Measurements from ENCODE around the gene ALKBH3.

ALKBH3 gene

GRCh38 chr11:43927070-43927469, 46.4 kb downstream of the ALKBH3 start:
- H3K4me3 ChIP-seq (ENCODE audit: low read depth, low read length), result no peak overlapping the region
- no peak for DNase-seq (ENCODE audit: low read depth, low spot score)
- TF ChIP-seq, protein P1, sequence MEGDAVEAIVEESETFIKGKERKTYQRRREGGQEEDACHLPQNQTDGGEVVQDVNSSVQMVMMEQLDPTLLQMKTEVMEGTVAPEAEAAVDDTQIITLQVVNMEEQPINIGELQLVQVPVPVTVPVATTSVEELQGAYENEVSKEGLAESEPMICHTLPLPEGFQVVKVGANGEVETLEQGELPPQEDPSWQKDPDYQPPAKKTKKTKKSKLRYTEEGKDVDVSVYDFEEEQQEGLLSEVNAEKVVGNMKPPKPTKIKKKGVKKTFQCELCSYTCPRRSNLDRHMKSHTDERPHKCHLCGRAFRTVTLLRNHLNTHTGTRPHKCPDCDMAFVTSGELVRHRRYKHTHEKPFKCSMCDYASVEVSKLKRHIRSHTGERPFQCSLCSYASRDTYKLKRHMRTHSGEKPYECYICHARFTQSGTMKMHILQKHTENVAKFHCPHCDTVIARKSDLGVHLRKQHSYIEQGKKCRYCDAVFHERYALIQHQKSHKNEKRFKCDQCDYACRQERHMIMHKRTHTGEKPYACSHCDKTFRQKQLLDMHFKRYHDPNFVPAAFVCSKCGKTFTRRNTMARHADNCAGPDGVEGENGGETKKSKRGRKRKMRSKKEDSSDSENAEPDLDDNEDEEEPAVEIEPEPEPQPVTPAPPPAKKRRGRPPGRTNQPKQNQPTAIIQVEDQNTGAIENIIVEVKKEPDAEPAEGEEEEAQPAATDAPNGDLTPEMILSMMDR (IDR thresholded peaks at IDR 0.05; ENCODE audit: low read depth, low read length), result no peak
- in situ Hi-C loops (cut with HindIII; ENCODE audit: low sequenced_read_pairs), result no loop called here

GRCh38 chr11:43927925-43928707, 47.5 kb downstream of the ALKBH3 start:
- TF ChIP-seq, protein P1 (IDR thresholded peaks at IDR 0.05; ENCODE audit: low read depth, low read length), result no peak
- in situ Hi-C loops (cut with HindIII; ENCODE audit: low sequenced_read_pairs), result no loop called here
- no peak overlapping the region for H3K4me3 ChIP-seq (ENCODE audit: low read depth, low read length)
- DNase-seq (ENCODE audit: low read depth, low spot score), result no peak

DNA sequence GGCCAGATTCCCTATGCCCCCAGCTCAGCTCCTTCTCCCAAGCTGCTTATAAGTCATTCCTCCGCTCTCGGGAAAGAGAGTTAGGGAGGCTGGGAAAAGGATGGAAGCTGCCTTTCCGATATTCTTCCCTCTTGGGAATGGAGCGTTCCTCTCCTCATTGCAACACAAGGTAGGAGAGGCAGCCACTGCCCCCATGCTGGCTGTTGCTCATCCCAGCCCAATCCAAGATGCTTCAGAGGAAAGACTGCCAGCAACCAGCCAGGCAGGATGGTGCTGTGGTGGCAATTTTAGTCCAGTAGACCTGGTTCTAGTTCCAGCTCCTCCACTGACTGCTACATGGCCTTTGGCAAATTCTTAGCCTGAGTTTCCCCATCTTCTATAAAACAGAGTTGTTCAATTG, 48.1 kb downstream of the ALKBH3 start:
- in situ Hi-C loops (cut with HindIII; ENCODE audit: low sequenced_read_pairs), result no loop called here
- TF ChIP-seq, protein P1 (IDR thresholded peaks at IDR 0.05; ENCODE audit: low read depth, low read length), result no peak
- H3K4me3 ChIP-seq (ENCODE audit: low read depth, low read length), result no peak overlapping the region
- DNase-seq (ENCODE audit: low read depth, low spot score), result no peak

DNA sequence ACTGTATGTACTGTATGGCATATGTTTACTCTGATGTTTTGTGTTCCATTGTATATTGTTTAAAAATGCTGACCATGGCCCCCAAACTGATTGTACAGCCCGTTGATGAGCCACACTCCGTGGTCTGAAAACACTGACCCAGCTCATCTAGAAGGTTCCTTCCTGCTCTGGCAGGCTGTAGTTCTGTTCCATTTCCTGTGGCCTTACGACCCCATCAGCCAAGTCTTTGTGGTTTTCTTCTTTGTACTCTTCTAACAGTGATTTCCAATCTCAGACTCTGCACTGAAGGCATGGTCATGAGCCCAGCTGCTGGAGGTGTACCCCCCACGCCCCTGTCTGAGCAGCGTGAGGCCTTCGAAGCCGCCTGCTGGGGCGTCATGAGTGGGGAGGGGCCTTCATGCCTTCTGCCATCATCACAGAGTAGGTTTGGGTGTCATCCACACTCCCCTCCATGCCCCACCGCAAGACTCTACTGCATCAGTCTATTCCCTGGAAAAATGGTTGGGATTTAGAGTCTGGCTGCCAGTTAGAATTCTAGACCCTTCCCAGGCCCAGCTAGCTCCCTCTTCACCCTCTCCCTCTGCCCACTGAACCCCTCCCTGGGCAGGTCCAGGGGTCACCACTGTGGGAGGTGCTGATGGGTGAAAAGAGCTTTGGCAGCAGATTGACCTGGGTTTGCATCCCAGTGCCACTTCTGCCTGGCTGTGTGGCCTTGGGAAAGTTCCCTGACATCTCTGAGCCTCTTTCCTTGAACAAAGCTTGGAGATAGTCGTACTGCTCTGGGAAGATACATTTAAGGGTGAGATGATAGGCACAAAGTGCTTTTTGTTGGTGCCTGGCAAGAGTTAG, 50.5 kb downstream of the ALKBH3 start:
- in situ Hi-C loops (cut with HindIII; ENCODE audit: low sequenced_read_pairs), result no loop called here
- TF ChIP-seq, protein P1 (IDR thresholded peaks at IDR 0.05; ENCODE audit: low read depth, low read length), result no peak
- no peak overlapping the region for H3K4me3 ChIP-seq (ENCODE audit: low read depth, low read length)
- peak; percentile 62 for DNase-seq (ENCODE audit: low read depth, low spot score)

GRCh38 chr11:43931717-43932039, 51.0 kb downstream of the ALKBH3 start:
- TF ChIP-seq, protein P1 (IDR thresholded peaks at IDR 0.05; ENCODE audit: low read depth, low read length), result no peak
- in situ Hi-C loops (cut with HindIII; ENCODE audit: low sequenced_read_pairs), result no loop called here
- H3K4me3 ChIP-seq (ENCODE audit: low read depth, low read length), result no peak overlapping the region
- no peak for DNase-seq (ENCODE audit: low read depth, low spot score)

DNA sequence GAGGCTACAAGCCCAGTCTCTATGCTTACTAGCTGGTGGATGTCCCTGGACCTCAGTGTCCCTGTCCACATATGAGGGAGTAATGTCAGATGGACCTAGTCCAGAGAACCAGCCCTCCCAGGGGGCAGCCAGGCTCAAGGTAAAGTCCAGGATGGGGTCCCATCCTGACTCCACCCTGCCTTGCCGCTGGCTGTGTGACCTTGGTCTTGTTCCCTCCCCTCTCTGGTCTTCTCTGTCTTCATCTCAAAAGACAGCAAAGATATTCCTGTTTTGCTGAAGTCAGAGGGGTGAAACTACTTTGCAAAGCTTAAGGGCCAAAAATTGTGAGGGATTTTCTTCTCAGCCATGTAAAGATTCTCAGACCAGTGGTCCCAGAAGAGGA, 52.6 kb downstream of the ALKBH3 start:
- no peak overlapping the region for H3K4me3 ChIP-seq (ENCODE audit: low read depth, low read length)
- in situ Hi-C loops (cut with HindIII; ENCODE audit: low sequenced_read_pairs), result no loop called here
- DNase-seq (ENCODE audit: low read depth, low spot score), result no peak
- TF ChIP-seq, protein P1 (IDR thresholded peaks at IDR 0.05; ENCODE audit: low read depth, low read length), result no peak
